ENCODE results near the gene REG4.

- no peak for TF ChIP-seq GATA2 (IDR thresholded peaks at IDR 0.05; ENCODE audit: low read depth, low read length)
- TF ChIP-seq GATA3 (IDR thresholded peaks at IDR 0.05; ENCODE audit: low read depth, low read length): no peak
Measured at GRCh38 chr1:119771016-119771415, 40.2 kb downstream of the REG4 start.
